B cell (primary cell): ENCODE data around the gene PRTG.

ENCODE experiments used
- CTCF ChIP-seq: fragments of 200-600 bp; IDR thresholded peaks from one replicate; pipeline ENCODE4 v1.8.0; 2022; ENCODE audit warnings: antibody characterized with exemption, mild to moderate bottlenecking
- EZH2 ChIP-seq: IDR thresholded peaks from 2 replicates; pipeline ENCODE4 v1.6.1; 2012; ENCODE audit warnings: borderline replicate concordance, low read depth, mild to moderate bottlenecking, moderate library complexity, low read length; ENCODE audit not compliant: insufficient read depth, poor library complexity, severe bottlenecking

DNA sequence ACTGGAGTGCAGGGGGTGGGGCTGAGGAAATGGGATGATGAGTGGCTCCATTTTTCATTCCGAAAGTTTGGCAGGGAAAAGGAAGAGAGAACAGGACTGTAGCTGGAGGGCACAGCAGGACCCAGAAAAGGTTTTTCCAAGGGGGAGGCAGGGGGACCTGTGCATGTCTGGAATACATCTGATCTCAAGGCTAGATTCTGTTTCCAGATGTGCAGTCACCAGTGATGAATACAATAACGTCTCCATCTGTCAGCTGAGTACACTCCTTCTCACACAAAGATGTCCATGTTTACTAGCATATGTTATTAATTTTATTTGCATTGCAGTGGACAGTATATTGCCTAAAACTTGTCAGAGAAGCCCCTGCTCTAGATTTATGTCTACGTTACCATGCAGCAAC, 39.9 kb upstream of the PRTG start:
- no peak for TF ChIP-seq CTCF
- TF ChIP-seq EZH2 = no peak
